Fibroblast of peridontal ligament (primary cell): ENCODE measurements around the gene ADAMTS16.

Source experiments
- DNase-seq: peaks from one replicate; pipeline ENCODE4 v3.0.0-alpha.2; 2010; ENCODE audit errors: extremely low read depth

ADAMTS16 gene

GRCh38 chr5:5234912-5235311 is 94.8 kb downstream of the ADAMTS16 start:
- no peak for DNase-seq

GRCh38 chr5:5235685-5236084 is 95.6 kb downstream of the ADAMTS16 start:
- DNase-seq = no peak

GRCh38 chr5:5239191-5239590 is 99.1 kb downstream of the ADAMTS16 start:
- DNase-seq = no peak

GRCh38 chr5:5240234-5240633 is 100.1 kb downstream of the ADAMTS16 start:
- no peak for DNase-seq

GRCh38 chr5:5242056-5242455 is 101.9 kb downstream of the ADAMTS16 start:
- no peak for DNase-seq

- DNase-seq = no peak
Observed at GRCh38 chr5:5246736-5247135, 106.6 kb downstream of the ADAMTS16 start.

- no peak for DNase-seq
Observed at GRCh38 chr5:5250758-5251157, 110.6 kb downstream of the ADAMTS16 start.

- no peak for DNase-seq
Observed at GRCh38 chr5:5252106-5252505, 112.0 kb downstream of the ADAMTS16 start.

- DNase-seq = no peak
Observed at GRCh38 chr5:5257353-5257752, 117.2 kb downstream of the ADAMTS16 start.

GRCh38 chr5:5258564-5258963 is 118.4 kb downstream of the ADAMTS16 start:
- no peak for DNase-seq

GRCh38 chr5:5264727-5265126 is 124.6 kb downstream of the ADAMTS16 start:
- DNase-seq = no peak

- DNase-seq = no peak
Observed at GRCh38 chr5:5266297-5266696, 126.2 kb downstream of the ADAMTS16 start.

- DNase-seq = no peak
Observed at GRCh38 chr5:5270161-5270560, 130.0 kb downstream of the ADAMTS16 start.

GRCh38 chr5:5270958-5271785 is 131.0 kb downstream of the ADAMTS16 start:
- no peak for DNase-seq

GRCh38 chr5:5271786-5272321 is 131.7 kb downstream of the ADAMTS16 start:
- no peak for DNase-seq

- DNase-seq = no peak
Observed at GRCh38 chr5:5273398-5273797, 133.3 kb downstream of the ADAMTS16 start.

- DNase-seq = no peak
Observed at GRCh38 chr5:5273976-5274375, 133.8 kb downstream of the ADAMTS16 start.

GRCh38 chr5:5275211-5275610 is 135.1 kb downstream of the ADAMTS16 start:
- DNase-seq = no peak

- no peak for DNase-seq
Observed at GRCh38 chr5:5276430-5276829, 136.3 kb downstream of the ADAMTS16 start.

- no peak for DNase-seq
Observed at GRCh38 chr5:5276951-5277517, 136.9 kb downstream of the ADAMTS16 start.

- DNase-seq = no peak
Observed at GRCh38 chr5:5278201-5278814, 138.2 kb downstream of the ADAMTS16 start.

GRCh38 chr5:5278815-5279381 is 138.8 kb downstream of the ADAMTS16 start:
- no peak for DNase-seq
